ENCODE results near the gene ZBTB17.

ZBTB17 gene

GRCh38 chr1:15945011-15945831 lies 30.7 kb downstream of the ZBTB17 start:
- DNase-seq = no peak

- DNase-seq = no peak
Observed at GRCh38 chr1:15944308-15945010, 31.4 kb downstream of the ZBTB17 start.

- no peak for DNase-seq
Observed at GRCh38 chr1:15943992-15944307, 32.0 kb downstream of the ZBTB17 start.

- no peak for DNase-seq
Observed at GRCh38 chr1:15943328-15943991, 32.4 kb downstream of the ZBTB17 start.

GRCh38 chr1:15942661-15943327 lies 33.1 kb downstream of the ZBTB17 start:
- DNase-seq = no peak

- DNase-seq = no peak
Observed at GRCh38 chr1:15941899-15942660, 33.8 kb downstream of the ZBTB17 start.

GRCh38 chr1:15941044-15941840 lies 34.7 kb downstream of the ZBTB17 start:
- no peak for DNase-seq

GRCh38 chr1:15940110-15941043 lies 35.5 kb downstream of the ZBTB17 start:
- no peak for DNase-seq

GRCh38 chr1:15939181-15940109 lies 36.5 kb downstream of the ZBTB17 start:
- no peak for DNase-seq

- DNase-seq = no peak
Observed at GRCh38 chr1:15938628-15939161, 37.2 kb downstream of the ZBTB17 start.

- no peak for DNase-seq
Observed at GRCh38 chr1:15937706-15938168, 38.2 kb downstream of the ZBTB17 start.

GRCh38 chr1:15937146-15937545 lies 38.8 kb downstream of the ZBTB17 start:
- no peak for DNase-seq

- no peak for DNase-seq
Observed at GRCh38 chr1:15936025-15936424, 39.9 kb downstream of the ZBTB17 start.

GRCh38 chr1:15935056-15935950 lies 40.6 kb downstream of the ZBTB17 start:
- no peak for DNase-seq

GRCh38 chr1:15934211-15935055 lies 41.5 kb downstream of the ZBTB17 start:
- DNase-seq = no peak

GRCh38 chr1:15933684-15934083 lies 42.2 kb downstream of the ZBTB17 start:
- DNase-seq = no peak

GRCh38 chr1:15932612-15933011 lies 43.3 kb downstream of the ZBTB17 start:
- no peak for DNase-seq

All from activated CD8-positive, alpha-beta memory T cell treated with anti-CD3 and anti-CD28 coated beads, Interleukin-2, amount 50 U/mL, for 4 hours (primary cell).